ENCODE results near the gene ASPRV1.

The ASPRV1 gene

GRCh38 chr2:69988086-69988635 lies 26.7 kb upstream of the ASPRV1 start:
- no peak for DNase-seq

- DNase-seq = no peak
Measured at GRCh38 chr2:69986691-69987090, 25.3 kb upstream of the ASPRV1 start.

GRCh38 chr2:69985688-69986087 lies 24.3 kb upstream of the ASPRV1 start:
- DNase-seq = no peak

GRCh38 chr2:69985216-69985615 lies 23.8 kb upstream of the ASPRV1 start:
- DNase-seq = no peak

- no peak for DNase-seq
Measured at GRCh38 chr2:69983392-69983966, 22.0 kb upstream of the ASPRV1 start.

- no peak for DNase-seq
Measured at GRCh38 chr2:69979902-69980807, 18.7 kb upstream of the ASPRV1 start.

- no peak for DNase-seq
Measured at GRCh38 chr2:69977906-69978482, 16.6 kb upstream of the ASPRV1 start.

GRCh38 chr2:69977186-69977585 lies 15.8 kb upstream of the ASPRV1 start:
- DNase-seq = no peak

GRCh38 chr2:69975853-69976462 lies 14.5 kb upstream of the ASPRV1 start:
- no peak for DNase-seq

- DNase-seq = no peak
Measured at GRCh38 chr2:69975136-69975852, 13.9 kb upstream of the ASPRV1 start.

GRCh38 chr2:69973335-69973735 lies 11.9 kb upstream of the ASPRV1 start:
- DNase-seq = no peak

- no peak for DNase-seq
Measured at GRCh38 chr2:69972822-69973221, 11.4 kb upstream of the ASPRV1 start.

- DNase-seq = no peak
Measured at GRCh38 chr2:69969991-69970390, 8.6 kb upstream of the ASPRV1 start.

GRCh38 chr2:69969126-69969983 lies 7.9 kb upstream of the ASPRV1 start:
- no peak for DNase-seq

- no peak for DNase-seq
Measured at GRCh38 chr2:69968609-69969008, 7.2 kb upstream of the ASPRV1 start.

GRCh38 chr2:69966496-69966895 lies 5.1 kb upstream of the ASPRV1 start:
- DNase-seq = no peak

- DNase-seq = no peak
Measured at GRCh38 chr2:69965756-69966445, 4.5 kb upstream of the ASPRV1 start.

- DNase-seq = no peak
Measured at GRCh38 chr2:69964353-69964841, 3.0 kb upstream of the ASPRV1 start.

- DNase-seq = no peak
Measured at GRCh38 chr2:69962986-69963730, 1.7 kb upstream of the ASPRV1 start.

- no peak for DNase-seq
Measured at GRCh38 chr2:69960821-69961220, 610 bp downstream of the ASPRV1 start.

All from stimulated activated CD4-positive, alpha-beta T cell treated with anti-CD3 and anti-CD28 coated beads, Interleukin-12 subunit alpha, Interleukin-12 subunit beta, amount 100 ng/mL, for 4 hours (primary cell).